ENCODE results near the gene ALDH8A1. TPM values are rescaled to one million over a fixed set of nuclear protein-coding genes. Genes with fewer than 3 reads are reported as not detected.

Gene ALDH8A1
- total and polyA plus RNA-seq, 2 of the 13 experiments (the other 11 are each of a cell fraction or from before 2014, with no cell fraction given), result 1.1 to 3.4 TPM

- H4K20me1 ChIP-seq (ENCODE audit: insufficient read depth, low read length), result no peaks in the 10 kb centered on the region
- H3K4me1 ChIP-seq (ENCODE audit: insufficient read depth, low read length), result no peaks in the 10 kb centered on the region
- intact Hi-C loops (cut with micrococcal nuclease; ENCODE audit: unreplicated experiment) (no loop called here), in situ Hi-C loops (cut with HindIII; ENCODE audit: extremely low pct_ligation_motif_present, low pct_unique_long_range_greater_than_20kb) (no loop called here)
- BruUV-seq (replicated peaks), result no TSS peak
- DNase-seq (ENCODE audit: low spot score) (no peak), FAIRE-seq (no peak), ATAC-seq (no peak)
- H3K4me2 ChIP-seq (ENCODE audit: low read depth, low read length), result no peak overlapping the region
- no peak overlapping the region for H3K9ac ChIP-seq (ENCODE audit: insufficient read depth, low read depth, low read length)
- WGBS (ENCODE audit: low lambda C conversion rate), result 55% methylated on average over 1 of the region's 1 CpG
- H3K27ac ChIP-seq (ENCODE audit: extremely low read length, insufficient read depth, low read length), result no peak overlapping the region
- TF ChIP-seq NCOA2 (CRISPR knock-in tag; IDR thresholded peaks at IDR 0.05) (no peak), KLF6 (CRISPR knock-in tag; IDR thresholded peaks at IDR 0.05) (no peak), PHB2 (IDR thresholded peaks at IDR 0.05; ENCODE audit: partially characterized antibody) (no peak), MYNN (CRISPR knock-in tag; IDR thresholded peaks at IDR 0.05; ENCODE audit: low read depth) (no peak), ERF (CRISPR knock-in tag; IDR thresholded peaks at IDR 0.05) (no peak), ZNF646 (CRISPR knock-in tag; IDR thresholded peaks at IDR 0.05) (no peak), ZNF124 (CRISPR knock-in tag; IDR thresholded peaks at IDR 0.05) (no peak), ZNF7 (CRISPR knock-in tag; IDR thresholded peaks at IDR 0.05) (no peak), ZNF720 (CRISPR knock-in tag; IDR thresholded peaks at IDR 0.05) (no peak), ZNF781 (CRISPR knock-in tag; IDR thresholded peaks at IDR 0.05; ENCODE audit: borderline replicate concordance, not compliant biosample characterization) (no peak)
- no peak overlapping the region for H2AFZ ChIP-seq (ENCODE audit: low read length)
- no peaks in the 10 kb centered on the region for H3K9me3 ChIP-seq (ENCODE audit: low read length)
- H3K79me2 ChIP-seq (ENCODE audit: insufficient read depth, low read length), result no peaks in the 10 kb centered on the region
- peaks cover 9 to 49% of the 10 kb centered on the region in 2 experiments; a peak in 4 of 5 replicates for H3K36me3 ChIP-seq (replicated peaks in 1 of 2; ENCODE audit: control insufficient read depth in 1 of 2, insufficient read depth in 2 of 2, low read length in 2 of 2)
- no peaks in the 10 kb centered on the region for H3K27me3 ChIP-seq (ENCODE audit: control insufficient read depth in 1 of 2, insufficient read depth in 2 of 2, low read length in 2 of 2)
- CTCF ChIA-PET (ENCODE audit: low intra/inter-chr PET ratio, low total read pairs), result no interaction called here
- POLR2A ChIA-PET, result no interaction called here
- H3K4me3 ChIP-seq (replicated peaks in 1 of 3; ENCODE audit: insufficient read depth in 1 of 3, low read depth in 2 of 3, low read length in 3 of 3), result no peak overlapping the region
Measured at GRCh38 chr6:134980846-134981245, 30.9 kb upstream of the ALDH8A1 start.

All from HepG2 (cell line).